ENCODE results near the gene SUN1.

DNA sequence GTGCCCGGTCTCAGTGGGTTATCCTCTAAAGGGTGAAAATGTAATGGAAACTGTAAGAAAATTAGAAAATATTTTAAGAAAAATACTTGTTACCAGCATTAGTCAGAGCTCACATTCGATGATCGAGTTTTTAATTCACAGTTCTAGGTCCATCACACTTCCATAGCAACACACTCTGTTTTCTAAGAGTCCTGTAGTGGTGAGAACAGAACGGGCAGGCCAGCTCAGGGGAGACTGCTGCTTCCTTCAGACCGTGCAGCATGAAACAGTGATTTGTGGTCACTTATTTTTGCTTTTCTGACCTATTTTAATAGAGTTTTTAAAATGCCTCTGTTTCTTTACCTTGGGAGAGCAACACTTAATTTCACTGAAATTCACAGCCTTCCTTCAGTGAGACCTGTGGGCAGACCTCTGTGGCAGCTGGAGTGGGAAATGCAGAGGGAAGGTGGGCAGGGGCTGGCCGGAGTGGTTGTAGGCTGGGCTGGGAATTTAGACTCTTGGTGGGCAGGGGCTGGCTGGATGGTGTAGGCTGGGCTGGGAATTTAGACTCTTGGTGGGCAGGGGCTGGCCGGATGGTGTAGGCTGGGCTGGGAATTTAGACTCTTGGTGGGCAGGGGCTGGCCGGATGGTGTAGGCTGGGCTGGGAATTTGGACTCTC lies 1.5 kb downstream of the SUN1 start:
- TF ChIP-seq TOX (CRISPR knock-in tag; IDR thresholded peaks at IDR 0.05; ENCODE audit: borderline replicate concordance) (no peak), ZC3H10 (CRISPR knock-in tag; IDR thresholded peaks at IDR 0.05) (no peak), ARNTL (CRISPR knock-in tag; IDR thresholded peaks at IDR 0.05; ENCODE audit: borderline replicate concordance, low read depth) (no peak), ZNF8 (CRISPR knock-in tag; IDR thresholded peaks at IDR 0.05) (no peak), ZFP3 (CRISPR knock-in tag; IDR thresholded peaks at IDR 0.05) (no peak), RARB (CRISPR knock-in tag; IDR thresholded peaks at IDR 0.05) (no peak), CSDC2 (CRISPR knock-in tag; IDR thresholded peaks at IDR 0.05) (no peak), BACH2 (CRISPR knock-in tag; IDR thresholded peaks at IDR 0.05; ENCODE audit: borderline replicate concordance) (no peak), OSR1 (CRISPR knock-in tag; IDR thresholded peaks at IDR 0.05) (no peak), ESRRG (CRISPR knock-in tag; IDR thresholded peaks at IDR 0.05) (no peak), ZFP30 (CRISPR knock-in tag; IDR thresholded peaks at IDR 0.05) (no peak), ISL1 (CRISPR knock-in tag; IDR thresholded peaks at IDR 0.05) (no peak)
- TF ChIP-seq, protein P1, sequence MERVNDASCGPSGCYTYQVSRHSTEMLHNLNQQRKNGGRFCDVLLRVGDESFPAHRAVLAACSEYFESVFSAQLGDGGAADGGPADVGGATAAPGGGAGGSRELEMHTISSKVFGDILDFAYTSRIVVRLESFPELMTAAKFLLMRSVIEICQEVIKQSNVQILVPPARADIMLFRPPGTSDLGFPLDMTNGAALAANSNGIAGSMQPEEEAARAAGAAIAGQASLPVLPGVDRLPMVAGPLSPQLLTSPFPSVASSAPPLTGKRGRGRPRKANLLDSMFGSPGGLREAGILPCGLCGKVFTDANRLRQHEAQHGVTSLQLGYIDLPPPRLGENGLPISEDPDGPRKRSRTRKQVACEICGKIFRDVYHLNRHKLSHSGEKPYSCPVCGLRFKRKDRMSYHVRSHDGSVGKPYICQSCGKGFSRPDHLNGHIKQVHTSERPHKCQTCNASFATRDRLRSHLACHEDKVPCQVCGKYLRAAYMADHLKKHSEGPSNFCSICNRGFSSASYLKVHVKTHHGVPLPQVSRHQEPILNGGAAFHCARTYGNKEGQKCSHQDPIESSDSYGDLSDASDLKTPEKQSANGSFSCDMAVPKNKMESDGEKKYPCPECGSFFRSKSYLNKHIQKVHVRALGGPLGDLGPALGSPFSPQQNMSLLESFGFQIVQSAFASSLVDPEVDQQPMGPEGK (CRISPR knock-in tag; IDR thresholded peaks at IDR 0.05; ENCODE audit: borderline replicate concordance): no peak

Data from SK-N-SH treated with all-trans-retinoic acid at 6 μM for 48 hours (cell line).